HepG2 (cell line): Measurements from ENCODE around the gene PIK3R5.

Experiments
- CTCF ChIP-seq: sonication (generic); formaldehyde crosslinking; IDR thresholded peaks from 2 replicates; pipeline ENCODE4 v1.5.0; 2020; ENCODE audit warnings: mild to moderate bottlenecking, missing genetic modification reagents, moderate library complexity
- HCFC1 ChIP-seq: fragments of 150-350 bp; IDR thresholded peaks from 2 replicates; pipeline ENCODE4 v1.6.1; 2014; ENCODE audit warnings: low read depth, low read length
- HMGA1 ChIP-seq: sonication (generic); formaldehyde crosslinking; conservative IDR thresholded peaks from 2 replicates; pipeline ENCODE4 v1.4.0; 2020; ENCODE audit warnings: missing genetic modification reagents
- HMGXB4 ChIP-seq, 2 experiments: sonication (generic) in 1 of 2; formaldehyde crosslinking in 1 of 2; IDR thresholded peaks; 2 replicates each; pipeline versions ENCODE4 v1.4.0 to v1.6.1; 2018 to 2020; ENCODE audit warnings: missing genetic modification reagents in 2 of 2, borderline replicate concordance in 1 of 2, low read depth in 1 of 2, mild to moderate bottlenecking in 1 of 2, missing biosample characterization in 1 of 2
- HNRNPK ChIP-seq: fragments of 200-400 bp; formaldehyde crosslinking; IDR thresholded peaks from 2 replicates; pipeline ENCODE4 v1.6.1; 2018; ENCODE audit warnings: low read length, low read depth, moderate library complexity, mild to moderate bottlenecking; ENCODE audit not compliant: poor library complexity, severe bottlenecking
- IRF2 ChIP-seq: IDR thresholded peaks from 2 replicates; pipeline ENCODE4 v1.6.1; 2018; ENCODE audit warnings: missing genetic modification reagents, missing compliant biosample characterization
- JARID2 ChIP-seq: sonication (generic); formaldehyde crosslinking; IDR thresholded peaks from 2 replicates; pipeline ENCODE4 v1.8.1; 2023; ENCODE audit warnings: missing genetic modification reagents, inconsistent platforms; ENCODE audit not compliant: insufficient replicate concordance
- MAZ ChIP-seq, 2 experiments: sonication (generic) in 1 of 2; formaldehyde crosslinking in 1 of 2; IDR thresholded peaks; 2 replicates each; pipeline versions ENCODE4 v1.5.0 to v1.6.1; 2012 to 2020; ENCODE audit warnings: low read depth in 2 of 2, mild to moderate bottlenecking in 2 of 2, borderline replicate concordance in 1 of 2, improper control_type of control experiment in 1 of 2, low read length in 1 of 2, missing genetic modification reagents in 1 of 2, moderate library complexity in 1 of 2
- MBNL3 ChIP-seq: fragments of 250-450 bp; sonication (Bioruptor Pico); conservative IDR thresholded peaks from 2 replicates; pipeline ENCODE4 v1.8.0; 2022; ENCODE audit warnings: mild to moderate bottlenecking, inconsistent platforms
- NFE2 ChIP-seq: sonication (generic); formaldehyde crosslinking; IDR thresholded peaks from 2 replicates; pipeline ENCODE4 v1.4.0; 2020; ENCODE audit warnings: missing genetic modification reagents
- NR2F6 ChIP-seq, 2 experiments: IDR thresholded peaks; 2 replicates each; pipeline ENCODE4 v1.6.1; 2016; ENCODE audit warnings: antibody characterized with exemption in 1 of 2, mild to moderate bottlenecking in 1 of 2
- POLR2A ChIP-seq, 2 experiments: IDR thresholded peaks; 2 replicates each; pipeline ENCODE4 v1.6.1; 2011; ENCODE audit warnings: low read depth in 2 of 2, low read length in 2 of 2, mild to moderate bottlenecking in 1 of 2, moderate library complexity in 1 of 2; ENCODE audit not compliant: insufficient read depth in 1 of 2
- ZNF431 ChIP-seq: sonication (generic); formaldehyde crosslinking; IDR thresholded peaks from 2 replicates; pipeline ENCODE4 v1.9.0; 2022; ENCODE audit warnings: missing genetic modification reagents, low read depth, mild to moderate bottlenecking, borderline replicate concordance
- ZNF839 ChIP-seq: sonication (generic); formaldehyde crosslinking; IDR thresholded peaks from 2 replicates; pipeline ENCODE4 v1.4.0; 2020; ENCODE audit warnings: missing genetic modification reagents, mild to moderate bottlenecking, borderline replicate concordance

GRCh38 chr17:8861495-8862181 lies 103.9 kb downstream of the PIK3R5 start:
- TF ChIP-seq NR2F6 (IDR thresholded peaks at IDR 0.05) (no peak), NR2F6 (CRISPR knock-in tag; IDR thresholded peaks at IDR 0.05) (no peak), IRF2 (CRISPR knock-in tag) (no peak), HMGA1 (CRISPR knock-in tag) (no peak), MBNL3 (CRISPR knock-in tag) (no peak), POLR2A (IDR thresholded peaks at IDR 0.05; ENCODE audit: insufficient read depth in 1 of 2, low read depth in 2 of 2, low read length in 2 of 2) (no peak), CTCF (CRISPR knock-in tag) (no peak), NFE2 (no peak), ZNF431 (CRISPR knock-in tag) (no peak), HNRNPK (no peak), HCFC1 (no peak), ZNF839 (CRISPR knock-in tag) (no peak), MAZ (IDR thresholded peaks at IDR 0.05; ENCODE audit: borderline replicate concordance, low read depth, low read length) (no peak), MAZ (CRISPR knock-in tag; IDR thresholded peaks at IDR 0.05; ENCODE audit: low read depth) (no peak), HMGXB4 (CRISPR knock-in tag; IDR thresholded peaks at IDR 0.05; ENCODE audit: borderline replicate concordance in 1 of 2, low read depth in 1 of 2) (no peak), JARID2 (CRISPR knock-in tag) (no peak)
